Keratinocyte (primary cell): ENCODE data around the gene CSTA. TPM values are rescaled to one million over a fixed set of nuclear protein-coding genes. Genes with fewer than 3 reads are reported as not detected.

Source experiments
- DNase-seq: peaks from one replicate; pipeline ENCODE4 v3.0.0-alpha.2; 2011; ENCODE audit warnings: low read depth, missing footprints, low spot score
- FAIRE-seq: peaks from 2 replicates; lab custom pipeline; 2011; peaks lifted over from hg19 to GRCh38; lab: Jason Lieb, UNC
- H2AFZ ChIP-seq: 2 replicates; pipeline ENCODE4 v1.6.0; 2012; ENCODE audit warnings: low read length, control low read depth, inconsistent platforms; ENCODE audit not compliant: control insufficient read depth
- H3K27ac ChIP-seq: 2 replicates; pipeline ENCODE4 v1.5.1; 2011; ENCODE audit warnings: low read length; ENCODE audit not compliant: control insufficient read depth, insufficient read depth
- H3K27me3 ChIP-seq: 3 replicates; pipeline ENCODE4 v1.6.0; 2011; ENCODE audit warnings: low read length; ENCODE audit not compliant: control insufficient read depth, insufficient read depth; ENCODE audit errors: extremely low read depth
- H3K36me3 ChIP-seq, 2 experiments: 2 replicates in 1 of 2; 3 replicates in 1 of 2; pipeline ENCODE4 v1.5.1; 2011; ENCODE audit warnings: low read length in 2 of 2, mild to moderate bottlenecking in 1 of 2; ENCODE audit not compliant: control insufficient read depth in 2 of 2, insufficient read depth in 2 of 2; ENCODE audit errors: extremely low read depth in 1 of 2
- H3K4me1 ChIP-seq: 3 replicates; pipeline ENCODE4 v1.5.1; 2011; ENCODE audit warnings: low read length; ENCODE audit not compliant: control insufficient read depth, insufficient read depth; ENCODE audit errors: extremely low read depth
- H3K4me2 ChIP-seq: 3 replicates; pipeline ENCODE4 v1.6.0; 2011; ENCODE audit warnings: low read depth, low read length; ENCODE audit not compliant: control insufficient read depth, insufficient read depth; ENCODE audit errors: extremely low read depth
- H3K4me3 ChIP-seq, 3 experiments: fragments of 200-600 bp in 1 of 3; sonication (generic) in 1 of 3; 2 replicates in 2 of 3; 3 replicates in 1 of 3; pipeline ENCODE4 v1.5.1; 2011 to 2016; ENCODE audit warnings: low read length in 3 of 3, mild to moderate bottlenecking in 3 of 3, control low read depth in 2 of 3, inconsistent platforms in 1 of 3, low read depth in 1 of 3, mixed read lengths in 1 of 3, mixed run types in 1 of 3, moderate library complexity in 1 of 3; ENCODE audit not compliant: control insufficient read depth in 2 of 3, insufficient read depth in 2 of 3; ENCODE audit errors: extremely low read depth in 1 of 3
- H3K79me2 ChIP-seq: 2 replicates; pipeline ENCODE4 v1.6.0; 2012; ENCODE audit warnings: low read length; ENCODE audit not compliant: control insufficient read depth, insufficient read depth
- H3K9ac ChIP-seq: 3 replicates; pipeline ENCODE4 v1.6.0; 2011; ENCODE audit warnings: low read length; ENCODE audit not compliant: control insufficient read depth, insufficient read depth; ENCODE audit errors: extremely low read depth
- H3K9me1 ChIP-seq: 3 replicates; pipeline ENCODE4 v1.6.0; 2011; ENCODE audit warnings: low read length; ENCODE audit not compliant: control insufficient read depth, insufficient read depth; ENCODE audit errors: extremely low read depth
- H3K9me3 ChIP-seq: 2 replicates; pipeline ENCODE4 v1.5.1; 2012; ENCODE audit warnings: low read depth, low read length; ENCODE audit not compliant: control insufficient read depth
- H4K20me1 ChIP-seq: 3 replicates; pipeline ENCODE4 v1.6.0; 2011; ENCODE audit warnings: low read length; ENCODE audit not compliant: control insufficient read depth, insufficient read depth; ENCODE audit errors: extremely low read depth
- CTCF ChIP-seq, 3 experiments: IDR thresholded peaks in 1 of 3; conservative IDR thresholded peaks in 1 of 3; optimal IDR thresholded peaks in 1 of 3; 2 replicates in 2 of 3; 3 replicates in 1 of 3; pipeline versions ENCODE3 to v1.5.1; 2011; ENCODE audit warnings: low read length in 3 of 3, mild to moderate bottlenecking in 3 of 3, moderate library complexity in 2 of 3, control low read depth in 1 of 3, inconsistent platforms in 1 of 3; ENCODE audit not compliant: insufficient read depth in 2 of 3; ENCODE audit errors: extremely low read depth in 1 of 3
- EZH2 ChIP-seq: IDR thresholded peaks from one replicate; pipeline ENCODE4 v1.6.1; 2012; ENCODE audit warnings: inconsistent platforms, mild to moderate bottlenecking, low read length, moderate library complexity
- dilution Hi-C: fragments of 300-500 bp; cut with MboI; formaldehyde crosslinking; loops from one replicate; pipeline ENCODE4 v1.7.0; 2020; ENCODE audit warnings: low sequenced_read_pairs; ENCODE audit not compliant: extremely low pct_ligation_motif_present
- polyA plus RNA-seq, 5 experiments: library from polyadenylated mRNA; depleted of rRNA in 3 of 5; stranded (reverse) in 3 of 5; stranded (forward) in 1 of 5; unstranded in 1 of 5; fragments of >200 nt; gene quantifications; 1 replicate in 1 of 5; 2 replicates in 3 of 5; 3 replicates in 1 of 5; pipeline versions ENCODE4 v1.2.1 to v1.2.3, GENCODE V29; 2011 to 2012; ENCODE audit warnings: missing spikeins in 2 of 5, low read depth in 1 of 5, low replicate concordance in 1 of 5

The CSTA gene
- polyA plus RNA-seq, 1 donor (not counting 4 experiments of a cell fraction or from before 2014, with no cell fraction given), result 1,138 TPM

GRCh38 chr3:122357828-122358702, 33.0 kb downstream of the CSTA start:
- peaks cover 8 to 11% of the 10 kb centered on the region in 2 experiments for H3K36me3 ChIP-seq
- no peaks in the 10 kb centered on the region for H3K79me2 ChIP-seq
- no peak overlapping the region for H3K27ac ChIP-seq
- H3K27me3 ChIP-seq, result no peaks in the 10 kb centered on the region
- FAIRE-seq, result peak; percentile 5
- H3K9me1 ChIP-seq, result no peaks in the 10 kb centered on the region
- dilution Hi-C loops, result no loop called here
- no peaks in the 10 kb centered on the region for H4K20me1 ChIP-seq
- H3K9me3 ChIP-seq, result no peaks in the 10 kb centered on the region
- TF ChIP-seq CTCF (optimal IDR thresholded peaks at IDR 0.05 in 1 of 3, IDR thresholded peaks at IDR 0.05 in 1 of 3, conservative IDR thresholded peaks at IDR 0.05 in 1 of 3; ENCODE audit: extremely low read depth in 1 of 3, insufficient read depth in 2 of 3, low read length in 3 of 3) (no peak), EZH2 (no peak)
- no peak overlapping the region for H3K9ac ChIP-seq
- H3K4me1 ChIP-seq, result peaks cover 5% of the 10 kb centered on the region
- H3K4me3 ChIP-seq, result no peak overlapping the region
- H2AFZ ChIP-seq, result no peak overlapping the region
- DNase-seq, result no peak
- H3K4me2 ChIP-seq, result no peak overlapping the region

- TF ChIP-seq EZH2, result no peak
- TF ChIP-seq CTCF (optimal IDR thresholded peaks at IDR 0.05 in 1 of 3, IDR thresholded peaks at IDR 0.05 in 1 of 3, conservative IDR thresholded peaks at IDR 0.05 in 1 of 3; ENCODE audit: extremely low read depth in 1 of 3, insufficient read depth in 2 of 3, low read length in 3 of 3), result no peak
- H3K9me1 ChIP-seq, result no peaks in the 10 kb centered on the region
- DNase-seq, result no peak
- H3K36me3 ChIP-seq, result peaks cover 8 to 11% of the 10 kb centered on the region in 2 experiments
- H3K4me3 ChIP-seq, result no peak overlapping the region
- H3K9ac ChIP-seq, result no peak overlapping the region
- H4K20me1 ChIP-seq, result no peaks in the 10 kb centered on the region
- H3K4me1 ChIP-seq, result no peaks in the 10 kb centered on the region
- peak; percentile 9 for FAIRE-seq
- no peaks in the 10 kb centered on the region for H3K9me3 ChIP-seq
- no peak overlapping the region for H3K4me2 ChIP-seq
- H3K79me2 ChIP-seq, result no peaks in the 10 kb centered on the region
- no peaks in the 10 kb centered on the region for H3K27me3 ChIP-seq
- no peak overlapping the region for H2AFZ ChIP-seq
- dilution Hi-C loops, result no loop called here
- no peak overlapping the region for H3K27ac ChIP-seq
These were observed 33.6 kb downstream of the CSTA start for GRCh38 chr3:122358703-122359032.
